Medulla oblongata (tissue), 1 donor: Measurements from ENCODE around the gene SLC5A2.
"Not testable (repeated sequence)": the region's sequence is repeated elsewhere in the genome, so short reads cannot be mapped to it uniquely, and the experiment has no call there.

Experiments
- DNase-seq: peaks from one replicate; pipeline ENCODE4 v3.0.0-alpha.2; 2015; ENCODE audit errors: extremely low spot score

SLC5A2 gene

GRCh38 chr16:31483081-31483480 lies at the start of gene SLC5A2:
Gene SLC5A2 (plus strand): TSS chr16:31483123. CDS start chr16:31483137, 14 bp downstream.
- no peak for DNase-seq

- no peak for DNase-seq
Measured at GRCh38 chr16:31435341-31436220, 47.3 kb upstream of the SLC5A2 start.

- no peak for DNase-seq
Measured at GRCh38 chr16:31436221-31437045, 46.5 kb upstream of the SLC5A2 start.

GRCh38 chr16:31438414-31438813 lies 44.5 kb upstream of the SLC5A2 start:
- DNase-seq, result no peak

GRCh38 chr16:31439023-31439422 lies 43.9 kb upstream of the SLC5A2 start:
- not testable (repeated sequence) for DNase-seq

GRCh38 chr16:31439519-31439918 lies 43.4 kb upstream of the SLC5A2 start:
- no peak for DNase-seq

GRCh38 chr16:31440516-31441184 lies 42.3 kb upstream of the SLC5A2 start:
- peak; percentile 60 for DNase-seq

GRCh38 chr16:31441956-31442355 lies 41.0 kb upstream of the SLC5A2 start:
- no peak for DNase-seq

- not testable (repeated sequence) for DNase-seq
Measured at GRCh38 chr16:31445931-31446330, 37.0 kb upstream of the SLC5A2 start.

GRCh38 chr16:31451201-31451600 lies 31.7 kb upstream of the SLC5A2 start:
- no peak for DNase-seq

GRCh38 chr16:31451681-31452351 lies 31.1 kb upstream of the SLC5A2 start:
- DNase-seq, result peak; percentile 70

- DNase-seq, result peak; percentile 59
Measured at GRCh38 chr16:31452631-31453106, 30.3 kb upstream of the SLC5A2 start.

- DNase-seq, result no peak
Measured at GRCh38 chr16:31453255-31454204, 29.4 kb upstream of the SLC5A2 start.

GRCh38 chr16:31455601-31456314 lies 27.2 kb upstream of the SLC5A2 start:
- no peak for DNase-seq

- DNase-seq, result no peak
Measured at GRCh38 chr16:31456988-31457360, 25.9 kb upstream of the SLC5A2 start.

GRCh38 chr16:31458073-31458843 lies 24.7 kb upstream of the SLC5A2 start:
- peak; percentile 33 for DNase-seq

- peak; percentile 99 for DNase-seq
Measured at GRCh38 chr16:31458844-31459686, 23.9 kb upstream of the SLC5A2 start, which contains the start of gene ARMC5. Gene ARMC5 (plus strand): TSS chr16:31459501. CDS start chr16:31459525, 24 bp downstream.
